Colonic mucosa (tissue), 4 donors: Measurements from ENCODE around the gene CKAP4. TPM values are rescaled to one million over a fixed set of nuclear protein-coding genes. Genes with fewer than 3 reads are reported as not detected.

Experiments
- DNase-seq: peaks from one replicate; pipeline ENCODE4 v3.0.0-alpha.2; 2020
- H3K27ac ChIP-seq: fragments of 200-600 bp; one replicate; pipeline ENCODE4 v1.8.0; 2021
- H3K27me3 ChIP-seq: fragments of 200-600 bp; one replicate; pipeline ENCODE4 v1.8.0; 2021
- H3K36me3 ChIP-seq: fragments of 200-600 bp; one replicate; pipeline ENCODE4 v1.8.0; 2021
- H3K4me1 ChIP-seq: fragments of 200-600 bp; one replicate; pipeline ENCODE4 v1.8.0; 2021; ENCODE audit warnings: mild to moderate bottlenecking
- H3K4me3 ChIP-seq: fragments of 200-600 bp; one replicate; pipeline ENCODE4 v1.8.0; 2021
- H3K9ac ChIP-seq, 2 donors: one replicate each; pipeline ENCODE4 v1.7.0; 2013; ENCODE audit warnings: control low read depth in 2 of 2, low read depth in 2 of 2, low read length in 2 of 2
- H3K9me3 ChIP-seq: fragments of 200-600 bp; one replicate; pipeline ENCODE4 v1.8.0; 2021
- CTCF ChIP-seq: fragments of 200-600 bp; IDR thresholded peaks from one replicate; pipeline ENCODE4 v1.8.0; 2022; ENCODE audit warnings: antibody characterized with exemption, mild to moderate bottlenecking
- intact Hi-C: fragments of 100-400 bp; cut with DNase I; formaldehyde crosslinking; loops from one replicate; pipeline ENCODE4 v1.14.1; 2022
- total RNA-seq, 2 donors: library from RNA; stranded (reverse); fragmentation: NEBNext Ultra II Directional in 1 of 2; extraction: Animal tissue kit (Norgen Biotek cat#: 25700) in 1 of 2; gene quantifications; one replicate each; pipeline ENCODE4 v1.2.1, GENCODE V29; 2021
- donor health status: healthy.
- donor health status: DM: no; HTN: no; CAD: no.
- donor health status: DM: no; HTN: no; CAD: no.

Gene CKAP4
- total RNA-seq, 2 donors from 2014 or later, result 91.0 to 148 TPM

GRCh38 chr12:106251631-106252455, 4.0 kb upstream of the CKAP4 start:
- peak; percentile 6 for DNase-seq
- intact Hi-C loops, result no loop called here
- Histone ChIP-seq H3K9me3 (no peaks in the 10 kb centered on the region), H3K4me3 (no peak overlapping the region), H3K27ac (no peak overlapping the region), H3K36me3 (no peaks in the 10 kb centered on the region), H3K9ac (no peak overlapping the region), H3K4me1 (no peaks in the 10 kb centered on the region), H3K27me3 (no peaks in the 10 kb centered on the region)
- no peak for TF ChIP-seq CTCF

- Histone ChIP-seq H3K4me1 (peaks cover 3% of the 10 kb centered on the region), H3K9ac (peak overlapping the region in 1 of 2 donors; percentile 84), H3K4me3 (no peak overlapping the region), H3K27ac (peak overlapping the region; percentile 90), H3K36me3 (no peaks in the 10 kb centered on the region), H3K9me3 (no peaks in the 10 kb centered on the region), H3K27me3 (no peaks in the 10 kb centered on the region)
- intact Hi-C loops, result no loop called here
- no peak for TF ChIP-seq CTCF
- peak; percentile 78 for DNase-seq
Measured at GRCh38 chr12:106249411-106250135, 1.8 kb upstream of the CKAP4 start.

GRCh38 chr12:106248846-106249371, 1.1 kb upstream of the CKAP4 start:
- peak overlapping the region; percentile 90 for H3K27ac ChIP-seq
- peaks cover 3% of the 10 kb centered on the region for H3K4me1 ChIP-seq
- H3K27me3 ChIP-seq, result no peaks in the 10 kb centered on the region
- intact Hi-C loops, result no loop called here
- peak overlapping the region; percentile 84 for H3K9ac ChIP-seq
- H3K9me3 ChIP-seq, result no peaks in the 10 kb centered on the region
- no peak for TF ChIP-seq CTCF
- peak overlapping the region; percentile 90 for H3K4me3 ChIP-seq
- no peaks in the 10 kb centered on the region for H3K36me3 ChIP-seq
- DNase-seq, result peak; percentile 54

- Histone ChIP-seq H3K9ac (peak overlapping the region; percentile 84), H3K27ac (peak overlapping the region; percentile 90), H3K27me3 (no peaks in the 10 kb centered on the region), H3K4me3 (peak overlapping the region; percentile 90), H3K36me3 (no peaks in the 10 kb centered on the region), H3K4me1 (peaks cover 3% of the 10 kb centered on the region), H3K9me3 (no peaks in the 10 kb centered on the region)
- peak; percentile 81 for DNase-seq
- intact Hi-C loops, result no loop called here
- no peak for TF ChIP-seq CTCF
Measured at GRCh38 chr12:106248312-106248845, 559 bp upstream of the CKAP4 start.

GRCh38 chr12:106246891-106247673, 738 bp downstream of the CKAP4 start:
- Histone ChIP-seq H3K27ac (peak overlapping the region; percentile 90), H3K4me3 (peak overlapping the region; percentile 90), H3K27me3 (no peaks in the 10 kb centered on the region), H3K9ac (peak overlapping the region; percentile 89 to 94), H3K36me3 (no peaks in the 10 kb centered on the region), H3K4me1 (peaks cover 3% of the 10 kb centered on the region), H3K9me3 (no peaks in the 10 kb centered on the region)
- intact Hi-C loops, result no loop called here
- peak; percentile 43 for DNase-seq
- no peak for TF ChIP-seq CTCF
